Activated CD4-positive, alpha-beta T cell treated with anti-CD3 and anti-CD28 coated beads, Interleukin-2, amount 50 U/mL, for 4 hours (primary cell): Measurements from ENCODE around the gene APBB1IP.
A peak's percentile ranks its signal among the peaks of the same experiment; 100 is the strongest.
"Not testable (repeated sequence)": the region's sequence is repeated elsewhere in the genome, so short reads cannot be mapped to it uniquely, and the experiment has no call there.

Experiments
- DNase-seq, 2 experiments: peaks; one replicate each; pipeline ENCODE4 v3.0.0-alpha.2; 2020

Gene APBB1IP

GRCh38 chr10:26441491-26442214 is 3.5 kb downstream of the APBB1IP start:
- no peak for DNase-seq

DNA sequence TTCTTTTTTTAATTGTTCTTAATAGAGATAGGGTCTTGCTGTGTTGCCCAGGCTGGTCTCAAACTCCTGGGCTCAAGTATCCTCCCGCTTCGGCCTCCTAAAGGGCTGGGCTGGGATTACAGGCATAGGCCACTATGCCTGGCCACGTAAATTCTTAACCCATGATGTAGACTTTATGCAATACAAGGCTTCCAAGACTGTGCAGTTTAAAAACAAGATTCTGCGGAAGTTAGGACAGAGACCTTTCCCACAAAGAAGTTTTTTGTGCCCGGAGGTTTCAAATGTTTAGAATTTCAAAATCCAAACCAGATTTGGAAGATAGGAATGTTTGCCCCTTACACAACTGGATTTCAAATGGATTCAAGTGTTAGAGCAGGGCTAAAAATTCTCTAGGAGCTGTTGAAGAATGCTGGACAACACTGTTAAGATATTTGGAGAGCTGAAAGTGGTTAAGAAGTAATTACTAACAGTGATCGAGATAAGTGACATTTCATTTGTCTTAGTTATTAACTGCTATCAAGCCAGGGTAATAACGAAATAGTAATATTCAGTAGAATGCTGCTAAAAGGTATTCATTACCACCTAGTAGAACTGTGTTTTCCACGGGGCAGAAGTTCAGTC is 7.4 kb downstream of the APBB1IP start:
- DNase-seq, result no peak

DNA sequence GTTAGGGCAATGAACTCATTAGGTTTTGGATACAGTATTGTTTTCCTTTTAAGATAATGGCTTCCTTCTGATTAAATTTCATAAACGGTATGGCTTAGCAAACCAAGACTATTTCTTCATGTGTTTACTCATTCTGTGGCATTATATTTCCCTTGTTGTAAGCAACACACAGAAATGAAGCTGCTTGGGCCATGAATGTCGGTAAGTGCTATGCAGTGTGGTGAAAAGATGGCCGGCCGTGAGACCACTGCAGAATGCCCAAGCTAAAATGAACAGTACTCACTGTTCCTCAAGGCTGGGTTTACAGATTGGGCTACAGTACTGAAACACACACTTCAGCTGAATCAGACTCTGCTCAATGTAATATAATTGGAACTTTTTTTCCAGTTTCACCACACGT is 8.1 kb downstream of the APBB1IP start:
- no peak for DNase-seq

DNA sequence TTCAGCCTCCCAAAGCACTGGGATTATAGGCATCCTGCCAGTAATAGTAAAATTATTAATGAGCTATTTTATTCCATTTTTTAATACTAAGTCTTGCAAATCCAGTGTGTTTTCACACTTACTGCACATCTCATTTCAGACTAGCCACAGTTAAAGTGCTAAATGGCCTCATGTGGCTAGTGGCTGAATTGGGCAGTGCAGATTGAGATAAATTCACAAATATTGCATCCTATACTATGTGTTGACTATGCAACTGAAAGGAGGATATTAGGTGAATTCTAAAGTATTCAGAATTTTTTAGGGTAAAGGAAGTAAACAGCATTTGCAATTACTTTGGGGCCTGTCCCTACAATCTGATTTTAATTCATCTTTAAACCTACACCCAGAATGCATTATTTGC is 10.2 kb downstream of the APBB1IP start:
- DNase-seq, result no peak

GRCh38 chr10:26448706-26449435 is 10.7 kb downstream of the APBB1IP start:
- DNase-seq, result peak in 1 of 2 experiments; percentile 21

GRCh38 chr10:26449726-26450125 is 11.6 kb downstream of the APBB1IP start:
- no peak for DNase-seq

DNA sequence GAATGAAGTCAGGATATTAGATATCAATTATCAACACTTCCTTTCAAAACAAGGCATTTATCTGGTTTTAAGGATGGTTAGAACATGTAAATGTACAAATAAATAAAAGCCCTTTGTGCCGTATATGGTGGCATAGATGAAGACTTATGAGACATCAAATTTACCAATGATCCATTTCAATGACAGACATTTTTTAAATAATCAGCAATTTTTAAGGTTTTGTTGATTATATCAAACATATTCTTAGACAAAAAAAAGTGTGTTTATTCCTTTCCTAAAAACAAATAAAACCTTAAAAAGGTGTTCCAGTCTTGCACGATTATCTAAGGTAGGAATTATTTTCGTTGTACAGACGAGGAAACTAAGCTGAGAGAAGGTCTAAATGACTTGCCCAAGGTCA is 13.8 kb downstream of the APBB1IP start:
- DNase-seq, result no peak

DNA sequence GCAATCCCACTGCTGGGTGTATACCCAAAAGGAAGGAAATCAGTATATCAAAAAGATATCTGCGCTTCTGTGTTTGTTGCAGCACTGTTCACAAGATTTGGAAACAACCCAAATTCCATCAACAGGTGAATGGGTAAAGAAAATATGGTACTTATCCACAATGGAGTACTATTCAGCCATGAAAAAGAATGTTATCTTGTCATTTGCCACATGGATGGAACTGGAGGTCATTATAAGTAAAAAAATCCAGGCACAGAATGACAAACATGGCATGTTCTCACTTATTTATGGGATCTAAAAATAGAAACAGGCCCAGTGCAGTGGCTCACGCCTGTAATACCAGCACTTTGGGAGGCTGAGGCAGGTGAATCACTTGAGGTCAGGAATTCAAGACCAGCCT is 15.7 kb downstream of the APBB1IP start:
- no peak for DNase-seq

DNA sequence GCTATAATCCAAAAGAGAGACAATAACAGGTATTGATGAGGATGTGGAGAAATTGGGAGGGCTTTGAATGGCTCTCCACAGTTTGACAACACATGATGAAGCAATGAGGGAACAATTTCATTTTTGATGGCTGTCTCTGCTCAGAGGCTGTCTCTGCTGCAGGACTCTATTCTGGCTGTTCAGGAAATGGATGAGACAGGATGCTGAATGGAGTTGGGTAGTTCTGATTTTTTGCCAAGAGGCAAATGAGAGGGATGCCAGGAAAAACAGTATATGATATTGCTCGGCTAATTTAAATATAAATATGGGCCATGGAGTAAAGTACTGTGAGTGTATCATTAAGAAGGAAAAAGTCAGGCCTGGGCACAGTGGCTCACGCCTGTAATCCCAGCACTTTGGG is 16.8 kb downstream of the APBB1IP start:
- no peak for DNase-seq

GRCh38 chr10:26455567-26456315 is 17.6 kb downstream of the APBB1IP start:
- DNase-seq, result no peak

GRCh38 chr10:26457088-26457487 is 18.9 kb downstream of the APBB1IP start:
- DNase-seq, result no peak

DNA sequence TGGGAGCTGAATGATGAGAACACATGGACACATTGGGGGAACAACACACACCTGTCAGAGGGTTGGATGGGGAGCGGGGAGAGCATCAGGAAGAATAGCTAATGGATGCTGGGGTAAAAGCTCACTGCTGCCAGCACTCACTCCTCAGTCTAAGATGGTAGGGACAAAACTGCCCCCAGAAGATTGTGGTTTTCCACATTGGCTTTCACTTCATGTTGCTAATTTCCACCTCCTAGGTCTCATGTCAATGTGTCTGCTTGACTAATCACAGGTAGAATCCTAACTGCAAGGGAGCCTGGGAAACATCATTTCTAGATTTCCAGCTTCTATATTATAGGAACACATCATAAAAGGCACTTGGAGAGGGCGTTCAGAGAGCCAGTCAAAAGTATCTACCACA is 22.6 kb downstream of the APBB1IP start:
- no peak for DNase-seq

DNA sequence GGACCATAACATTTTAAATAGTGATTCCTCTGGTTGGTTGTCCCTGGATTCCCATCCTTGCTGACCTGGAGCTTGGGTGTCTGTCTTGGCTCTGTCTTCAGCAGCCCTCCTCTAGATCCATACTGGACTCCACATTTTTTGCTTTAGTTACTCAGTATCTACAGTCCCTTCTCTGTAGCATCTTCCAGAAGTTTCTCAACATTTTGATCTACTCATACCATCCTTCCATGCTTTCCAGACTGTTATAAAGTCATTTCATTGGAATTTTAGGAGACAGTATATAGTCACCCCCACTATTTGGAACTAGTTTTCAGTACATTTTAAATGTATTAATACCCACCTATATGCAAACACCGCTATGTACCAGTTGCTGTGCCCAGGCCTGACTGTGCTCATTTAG is 25.8 kb downstream of the APBB1IP start:
- no peak for DNase-seq

DNA sequence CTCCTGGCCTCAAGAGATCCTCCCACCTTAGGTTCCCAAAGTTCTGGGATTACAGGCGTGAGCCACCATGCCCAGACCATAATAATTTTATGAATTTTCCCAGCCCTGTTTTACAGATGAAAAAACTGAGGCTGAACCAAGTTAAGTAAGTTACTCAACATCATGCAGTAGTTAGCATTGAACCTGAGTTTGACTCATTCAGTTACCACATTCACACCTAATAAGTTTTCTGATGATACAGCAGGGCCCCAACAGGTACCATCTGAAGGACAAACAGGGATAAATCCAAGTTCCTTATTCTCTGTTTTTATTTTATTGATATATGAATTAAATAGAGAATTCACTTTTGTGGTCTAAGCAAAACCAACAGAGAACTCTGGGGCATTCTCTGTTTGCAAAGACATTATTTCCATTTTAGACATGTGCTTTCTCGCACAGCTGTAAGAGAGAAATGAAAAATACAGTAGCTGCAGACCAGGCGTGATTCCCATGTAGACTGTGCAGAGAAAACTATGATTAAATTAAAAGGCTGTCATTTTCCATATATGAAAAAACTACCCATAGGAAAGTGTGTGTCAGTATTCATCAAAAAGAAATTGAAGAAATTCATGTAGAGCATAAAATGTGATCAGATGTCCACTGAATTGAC is 26.6 kb downstream of the APBB1IP start:
- DNase-seq, result no peak

GRCh38 chr10:26466531-26466930 is 28.4 kb downstream of the APBB1IP start:
- not testable (repeated sequence) for DNase-seq

GRCh38 chr10:26467639-26468038 is 29.5 kb downstream of the APBB1IP start:
- DNase-seq, result no peak

- DNase-seq, result no peak
Observed at GRCh38 chr10:26468291-26468690, 30.1 kb downstream of the APBB1IP start.

DNA sequence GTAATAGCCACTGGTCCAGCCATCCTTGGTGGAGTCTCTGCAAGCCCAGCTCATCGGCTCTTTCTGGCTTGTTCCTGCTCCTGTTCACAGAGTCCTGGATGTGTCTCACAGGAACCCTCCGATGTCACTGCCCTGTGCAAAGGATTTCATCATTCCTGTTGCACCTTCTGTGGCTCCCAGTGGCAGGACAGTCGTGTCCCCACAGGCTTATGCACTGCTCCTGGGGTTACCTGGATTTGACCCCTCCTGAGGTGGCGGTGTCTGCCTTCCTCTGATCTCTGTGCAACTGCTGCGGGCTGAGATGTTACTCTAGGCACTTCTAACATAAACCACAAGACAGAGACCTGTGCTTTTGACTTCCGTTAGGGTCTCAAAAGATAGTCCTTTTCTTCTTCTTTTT is 30.6 kb downstream of the APBB1IP start:
- peak in 1 of 2 experiments; percentile 20 for DNase-seq

DNA sequence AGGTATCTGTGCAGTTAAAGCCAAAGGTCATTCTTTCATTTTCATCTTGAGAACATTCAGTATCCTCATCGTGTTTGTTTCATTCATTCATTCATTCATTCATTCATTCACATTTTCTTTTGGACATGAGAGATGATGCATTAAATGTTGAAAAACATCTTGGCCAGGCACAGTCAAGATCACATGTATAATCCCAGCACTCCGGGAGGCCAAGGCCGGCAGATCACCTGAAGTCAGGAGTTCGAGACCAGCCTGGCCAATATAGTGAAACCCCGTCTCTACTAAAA is 34.3 kb downstream of the APBB1IP start:
- no peak for DNase-seq

DNA sequence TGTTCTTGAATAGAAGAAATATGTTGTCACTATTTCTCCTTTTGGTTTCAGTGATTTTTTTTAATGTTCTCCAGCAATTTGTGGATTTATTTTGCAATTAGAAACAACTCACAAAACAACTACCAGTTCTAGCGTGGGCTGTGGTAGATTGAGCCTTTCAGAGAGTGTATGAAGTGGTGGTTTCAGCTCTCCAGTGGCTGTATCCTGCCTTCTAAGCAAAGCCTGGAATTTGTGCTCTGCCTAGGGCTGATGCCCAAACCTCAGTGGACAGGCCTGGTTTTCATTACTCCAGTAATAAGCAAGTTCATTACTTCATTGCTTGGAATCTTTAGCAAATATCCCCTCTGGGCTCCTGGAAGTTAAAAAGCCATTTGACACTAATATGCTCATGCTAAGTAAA is 35.9 kb downstream of the APBB1IP start:
- no peak for DNase-seq

DNA sequence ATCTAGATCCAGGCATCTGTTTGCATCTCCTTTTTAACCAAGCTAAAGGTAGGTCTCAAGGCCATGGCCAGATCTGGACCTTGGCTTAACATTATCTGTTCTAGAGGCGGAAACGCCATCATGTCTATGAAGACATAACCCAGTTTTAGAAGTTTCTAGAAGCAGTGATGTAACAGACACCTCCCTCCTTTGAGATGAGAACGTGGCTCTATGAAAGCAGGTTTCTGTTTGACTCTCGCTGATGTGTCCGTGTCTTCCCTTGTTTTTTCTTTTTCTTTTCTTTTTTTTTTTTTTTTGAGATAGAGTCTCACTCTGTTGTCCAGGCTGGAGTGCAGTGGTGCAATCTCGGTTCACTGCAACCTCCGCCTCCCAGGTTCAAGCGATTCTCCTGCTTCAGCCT is 36.7 kb downstream of the APBB1IP start:
- DNase-seq, result not testable (repeated sequence)

DNA sequence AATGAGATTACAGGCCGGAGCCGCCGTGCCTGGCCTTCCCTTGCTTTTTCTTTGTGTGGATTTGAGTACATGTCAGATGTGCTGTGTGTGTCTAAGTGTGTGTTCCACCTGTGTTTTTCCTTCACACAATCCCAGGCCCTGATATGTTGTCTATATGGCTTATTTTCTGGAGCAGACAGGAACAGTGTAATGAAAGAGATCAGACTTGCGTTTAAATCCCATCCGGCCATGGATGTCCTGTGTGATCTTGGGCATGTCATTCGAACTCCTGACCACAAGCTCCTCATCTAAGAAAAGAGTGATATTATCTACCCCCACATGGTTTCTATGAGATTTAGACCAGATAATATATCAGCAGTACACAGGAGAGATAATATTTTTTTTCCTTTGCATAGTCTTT is 37.2 kb downstream of the APBB1IP start:
- no peak for DNase-seq

DNA sequence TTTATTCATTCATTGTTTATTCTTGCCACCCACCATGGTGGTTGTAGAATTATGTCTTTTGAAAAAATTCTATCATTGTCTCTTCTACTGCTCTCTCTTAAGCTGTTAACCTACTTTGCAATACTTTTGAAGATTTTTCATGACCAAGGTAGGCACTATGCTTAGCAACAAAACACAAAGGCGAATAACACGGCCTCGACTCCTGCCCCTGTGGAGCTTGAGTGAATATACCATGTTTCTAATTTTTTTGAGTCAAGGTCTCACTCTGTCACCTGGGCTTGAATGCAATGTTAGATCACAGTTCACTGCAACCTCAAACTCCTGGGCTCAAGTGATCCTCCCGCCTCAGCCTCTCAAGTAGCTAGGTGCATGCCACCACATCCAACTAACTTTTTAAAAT is 39.4 kb downstream of the APBB1IP start:
- DNase-seq, result no peak
